ENCODE measurements around the gene ACTL8.

GRCh38 chr1:17711941-17712340 is 43.2 kb upstream of the ACTL8 start:
- TF ChIP-seq CTCF (IDR thresholded peaks at IDR 0.05; ENCODE audit: insufficient read depth, low read length) (no peak), REST (IDR thresholded peaks at IDR 0.05; ENCODE audit: insufficient replicate concordance, low read depth) (no peak), POLR2AphosphoS5 (IDR thresholded peaks at IDR 0.05; ENCODE audit: low read depth) (no peak), GABPA (IDR thresholded peaks at IDR 0.05; ENCODE audit: low read depth) (no peak), SPI1 (IDR thresholded peaks at IDR 0.05; ENCODE audit: borderline replicate concordance, low read depth) (no peak)
